ENCODE data around the gene ADNP2. TPM values are rescaled to one million over a fixed set of nuclear protein-coding genes. Genes with fewer than 3 reads are reported as not detected.
A peak's percentile ranks its signal among the peaks of the same experiment; 100 is the strongest.

Gene ADNP2
- total RNA-seq, 4 donors from 2014 or later, result 6.2 to 24.0 (median 14.7) TPM

DNA sequence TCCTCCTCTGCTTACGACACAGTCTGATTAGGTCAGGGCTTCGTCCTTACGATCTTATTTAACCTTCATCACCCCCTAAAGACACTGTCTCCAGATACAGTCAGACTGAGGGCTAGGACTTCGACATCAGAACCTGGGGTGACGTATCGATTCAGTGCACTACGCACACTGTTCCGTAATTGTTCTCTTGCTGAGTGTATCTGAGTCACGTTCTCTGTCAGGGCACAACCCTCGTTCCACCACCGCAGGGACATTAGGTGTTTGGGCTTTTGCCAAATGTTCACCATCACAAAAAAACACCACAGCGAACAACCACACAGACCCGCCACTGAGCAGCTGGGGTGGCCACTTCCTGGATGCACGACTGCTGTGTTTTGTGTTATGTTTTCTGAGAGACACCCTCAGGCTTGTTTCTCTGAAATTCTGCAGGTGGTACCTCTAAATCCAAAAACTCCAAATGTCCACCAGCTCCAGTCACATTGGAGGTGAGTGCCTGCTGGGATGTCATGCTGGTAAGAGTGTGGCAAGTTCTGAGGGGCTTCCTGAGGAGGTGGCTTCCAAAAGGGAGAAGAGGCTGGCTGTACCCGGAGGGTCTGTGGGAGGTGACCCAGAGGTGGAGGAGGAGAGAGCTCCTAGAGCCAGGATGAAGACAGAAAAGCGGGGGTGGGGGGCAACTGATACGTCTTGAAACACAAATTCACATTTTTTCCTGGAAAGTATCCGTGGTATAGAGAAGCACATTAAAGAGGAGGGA, 66.6 kb downstream of the ADNP2 start:
- intact Hi-C loops (cut with DNase I; ENCODE audit: low total_unique reads), result no loop called here
- H3K27ac ChIP-seq, result peak overlapping the region in 1 of 2 donors; percentile 54

DNA sequence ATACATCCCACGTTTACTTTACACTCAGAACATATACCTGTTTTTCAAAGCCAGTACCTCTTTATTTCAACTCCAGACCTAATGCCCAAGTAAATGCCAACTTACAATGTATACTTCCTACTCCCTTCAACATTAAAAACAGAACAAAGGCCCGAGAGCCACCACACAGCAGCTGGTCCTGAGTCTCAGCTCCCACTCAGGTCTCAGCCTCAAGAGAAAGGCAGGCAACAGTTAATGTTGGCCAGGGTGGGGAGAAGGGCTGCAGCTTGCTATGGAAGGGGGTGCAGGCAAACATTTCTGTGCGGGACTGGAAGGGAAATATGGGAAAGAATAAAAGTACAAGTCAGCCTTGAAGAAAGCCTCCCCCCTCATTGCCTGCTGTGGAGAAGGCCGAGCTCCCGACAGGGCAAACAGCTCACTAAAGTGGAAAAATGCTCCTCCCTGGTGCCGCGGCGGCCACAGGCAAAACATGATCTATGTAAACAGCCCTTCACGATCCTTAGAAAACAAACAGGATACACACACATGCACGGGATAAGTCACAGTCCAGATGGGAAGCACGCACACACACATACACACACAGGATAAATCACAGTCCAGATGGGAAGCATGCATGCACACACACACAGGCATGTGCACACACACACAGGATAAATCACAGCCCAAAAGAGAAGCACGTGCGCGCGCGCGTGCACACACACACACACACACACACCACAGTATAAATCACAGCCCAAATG, 67.4 kb downstream of the ADNP2 start:
- Histone ChIP-seq H3K9me3 (no peaks in the 10 kb centered on the region), H3K4me3 (no peak overlapping the region), H3K27me3 (no peaks in the 10 kb centered on the region), H3K4me1 (peaks cover 0 to 4% of the 10 kb centered on the region in 2 donors), H3K36me3 (no peaks in the 10 kb centered on the region), H3K27ac (peak overlapping the region; percentile 6 to 54)
- no peak for TF ChIP-seq POLR2A (IDR thresholded peaks at IDR 0.05)
- TF ChIP-seq, protein P1, sequence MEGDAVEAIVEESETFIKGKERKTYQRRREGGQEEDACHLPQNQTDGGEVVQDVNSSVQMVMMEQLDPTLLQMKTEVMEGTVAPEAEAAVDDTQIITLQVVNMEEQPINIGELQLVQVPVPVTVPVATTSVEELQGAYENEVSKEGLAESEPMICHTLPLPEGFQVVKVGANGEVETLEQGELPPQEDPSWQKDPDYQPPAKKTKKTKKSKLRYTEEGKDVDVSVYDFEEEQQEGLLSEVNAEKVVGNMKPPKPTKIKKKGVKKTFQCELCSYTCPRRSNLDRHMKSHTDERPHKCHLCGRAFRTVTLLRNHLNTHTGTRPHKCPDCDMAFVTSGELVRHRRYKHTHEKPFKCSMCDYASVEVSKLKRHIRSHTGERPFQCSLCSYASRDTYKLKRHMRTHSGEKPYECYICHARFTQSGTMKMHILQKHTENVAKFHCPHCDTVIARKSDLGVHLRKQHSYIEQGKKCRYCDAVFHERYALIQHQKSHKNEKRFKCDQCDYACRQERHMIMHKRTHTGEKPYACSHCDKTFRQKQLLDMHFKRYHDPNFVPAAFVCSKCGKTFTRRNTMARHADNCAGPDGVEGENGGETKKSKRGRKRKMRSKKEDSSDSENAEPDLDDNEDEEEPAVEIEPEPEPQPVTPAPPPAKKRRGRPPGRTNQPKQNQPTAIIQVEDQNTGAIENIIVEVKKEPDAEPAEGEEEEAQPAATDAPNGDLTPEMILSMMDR (IDR thresholded peaks at IDR 0.05), result no peak
- intact Hi-C loops (cut with DNase I; ENCODE audit: low total_unique reads), result no loop called here
- peak in 1 of 2 donors; percentile 31 for DNase-seq

More for the DNA sequence above, 66.6 kb downstream of the ADNP2 start:
- no peaks in the 10 kb centered on the region for H3K9me3 ChIP-seq
- no peaks in the 10 kb centered on the region for H3K36me3 ChIP-seq
- DNase-seq, result no peak
- no peaks in the 10 kb centered on the region for H3K27me3 ChIP-seq
- H3K4me3 ChIP-seq, result no peak overlapping the region
- H3K4me1 ChIP-seq, result peaks cover 0 to 4% of the 10 kb centered on the region in 2 donors
- TF ChIP-seq, protein P1 (IDR thresholded peaks at IDR 0.05), result no peak
- no peak for TF ChIP-seq POLR2A (IDR thresholded peaks at IDR 0.05)

DNA sequence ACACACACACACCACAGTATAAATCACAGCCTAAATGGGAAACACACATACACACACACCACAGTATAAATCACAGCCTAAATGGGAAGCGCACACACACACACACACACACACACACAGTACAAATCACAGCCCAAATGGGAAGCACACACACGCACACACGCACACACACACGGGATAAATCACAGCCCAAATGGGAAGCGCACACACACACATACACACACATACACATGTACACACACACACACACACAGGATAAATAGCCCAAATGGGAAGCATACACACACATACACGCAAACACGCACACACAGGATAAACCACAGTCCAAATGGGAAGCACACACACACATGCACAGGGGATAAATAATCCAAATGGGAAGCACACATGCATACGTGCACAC, 68.1 kb downstream of the ADNP2 start:
- intact Hi-C loops (cut with DNase I; ENCODE audit: low total_unique reads), result no loop called here
- H3K4me3 ChIP-seq, result no peak overlapping the region

DNA sequence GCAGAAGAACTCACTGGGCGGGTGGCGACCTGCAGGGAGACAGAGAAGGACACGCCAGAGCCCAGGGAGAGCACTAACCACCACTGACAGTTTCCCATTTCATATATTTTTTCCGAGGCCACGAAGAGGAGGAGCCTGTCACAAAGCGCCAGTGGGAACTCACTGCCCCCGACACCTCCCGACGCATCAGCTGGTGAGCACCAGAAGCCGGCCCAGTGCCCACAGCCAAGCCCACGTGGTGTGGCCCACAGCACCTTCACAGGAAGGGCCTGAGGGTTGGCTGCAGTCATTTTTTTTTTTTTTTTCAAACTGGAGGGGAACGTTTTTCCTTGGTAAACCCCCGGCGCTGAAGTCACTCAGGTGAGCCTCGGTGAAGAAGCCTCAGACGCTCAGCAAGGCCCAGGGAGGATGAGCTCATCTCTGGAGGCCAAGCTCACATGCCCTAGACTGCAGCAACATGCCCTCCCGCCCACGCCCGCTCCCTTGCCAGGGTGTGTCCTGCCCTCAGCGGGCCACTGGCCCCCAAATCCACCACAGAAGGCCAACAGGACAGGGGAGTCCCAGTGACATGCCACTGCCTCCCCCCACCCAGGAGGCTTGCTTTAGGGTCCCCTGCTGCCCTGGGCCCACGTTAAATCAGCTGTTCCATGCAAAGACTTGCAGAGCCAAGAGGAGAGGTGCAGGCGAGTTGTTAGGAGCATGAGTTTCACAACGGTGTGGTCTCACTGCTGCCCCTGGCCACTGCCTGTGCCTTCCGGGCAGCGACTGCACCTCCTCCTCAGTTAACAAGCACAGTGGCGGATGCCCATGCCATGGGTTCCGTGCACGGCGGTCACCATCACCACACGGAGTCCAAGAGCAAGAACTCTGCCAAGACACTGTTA, 70.1 kb downstream of the ADNP2 start:
- TF ChIP-seq POLR2A (IDR thresholded peaks at IDR 0.05), result no peak
- TF ChIP-seq, protein P1 (IDR thresholded peaks at IDR 0.05), result no peak
- H3K9me3 ChIP-seq, result no peaks in the 10 kb centered on the region
- no peaks in the 10 kb centered on the region for H3K27me3 ChIP-seq
- no peak overlapping the region for H3K27ac ChIP-seq
- intact Hi-C loops (cut with DNase I; ENCODE audit: low total_unique reads), result no loop called here
- no peak overlapping the region for H3K4me3 ChIP-seq
- H3K36me3 ChIP-seq, result no peaks in the 10 kb centered on the region
- peaks cover 0 to 4% of the 10 kb centered on the region in 2 donors for H3K4me1 ChIP-seq
- no peak for DNase-seq

More for the DNA sequence above, 68.1 kb downstream of the ADNP2 start:
- no peak for DNase-seq
- H3K36me3 ChIP-seq, result no peaks in the 10 kb centered on the region
- H3K4me1 ChIP-seq, result peaks cover 0 to 4% of the 10 kb centered on the region in 2 donors
- no peaks in the 10 kb centered on the region for H3K9me3 ChIP-seq
- TF ChIP-seq, protein P1 (IDR thresholded peaks at IDR 0.05), result no peak
- TF ChIP-seq POLR2A (IDR thresholded peaks at IDR 0.05), result no peak
- peak overlapping the region in 1 of 2 donors; percentile 54 for H3K27ac ChIP-seq
- no peaks in the 10 kb centered on the region for H3K27me3 ChIP-seq
